BJ (cell line): Measurements from ENCODE around the gene PTPRG. TPM values are rescaled to one million over a fixed set of nuclear protein-coding genes. Genes with fewer than 3 reads are reported as not detected.
A peak's percentile ranks its signal among the peaks of the same experiment; 100 is the strongest.

Experiments
- CTCF ChIA-PET: fragments of 350-600 bp; formaldehyde crosslinking; extraction: SDS; loops from one replicate; lab custom pipeline; 2021; ENCODE audit warnings: antibody characterized with exemption, inconsistent platforms; lab: Yijun Ruan, JAX
- POLR2A ChIA-PET: fragments of 300-600 bp; sonication (Branson Sonifier 250); formaldehyde crosslinking; extraction: SDS; loops from one replicate; lab custom pipeline; 2021; ENCODE audit warnings: antibody characterized with exemption; lab: Charles Lee
- DNase-seq: peaks from one replicate; pipeline ENCODE4 v3.0.0-alpha.2; 2011; ENCODE audit warnings: low read depth
- H3K27me3 ChIP-seq: 2 replicates; pipeline ENCODE4 v1.6.0; 2011; ENCODE audit warnings: low read length; ENCODE audit not compliant: control insufficient read depth, insufficient read depth
- H3K36me3 ChIP-seq: 2 replicates; pipeline ENCODE4 v1.5.1; 2011; ENCODE audit warnings: low read length; ENCODE audit not compliant: control insufficient read depth, insufficient read depth
- H3K4me3 ChIP-seq: 2 replicates; pipeline ENCODE4 v1.5.1; 2011; ENCODE audit warnings: low read depth, mild to moderate bottlenecking, control low read depth, low read length
- polyA plus RNA-seq: library from polyadenylated mRNA; depleted of rRNA; stranded (reverse); fragments of >200 nt; gene quantifications from 2 replicates; pipeline ENCODE4 v1.2.3, GENCODE V29; 2011
- TF ChIP-seq, protein P1 (sequence below): IDR thresholded peaks from 2 replicates; pipeline ENCODE4 v1.5.1; 2011; ENCODE audit warnings: low read depth, mild to moderate bottlenecking, control low read depth, inconsistent platforms, low read length, moderate library complexity; ENCODE audit not compliant: insufficient read depth

The PTPRG gene
- polyA plus RNA-seq, 1 experiment, result 20.8 TPM

DNA sequence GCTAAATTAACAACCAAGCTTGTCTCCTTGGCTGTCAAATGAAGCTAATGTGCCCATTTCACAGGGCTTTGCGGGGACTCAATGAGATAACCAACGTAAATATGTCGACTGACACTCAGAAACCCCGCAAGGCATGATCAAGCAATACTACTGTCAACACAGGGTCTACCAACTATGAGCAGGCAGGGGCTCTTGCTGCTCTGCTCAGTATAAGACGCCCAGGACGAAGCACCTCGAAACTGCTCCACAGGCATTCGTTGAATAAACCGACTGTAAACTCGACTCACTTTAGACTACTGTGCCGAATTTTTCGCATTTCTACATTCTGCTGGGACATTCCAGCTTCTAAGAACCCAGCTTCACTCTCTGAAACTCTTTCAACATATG is 757.0 kb downstream of the PTPRG start:
- ChIA-PET POLR2A (no interaction called here), CTCF (interaction anchor here (0.9 kb wide), 1 partner anchor 14 kb away, joined by 3 read pairs; no protein-coding TSS in a partner anchor)

DNA sequence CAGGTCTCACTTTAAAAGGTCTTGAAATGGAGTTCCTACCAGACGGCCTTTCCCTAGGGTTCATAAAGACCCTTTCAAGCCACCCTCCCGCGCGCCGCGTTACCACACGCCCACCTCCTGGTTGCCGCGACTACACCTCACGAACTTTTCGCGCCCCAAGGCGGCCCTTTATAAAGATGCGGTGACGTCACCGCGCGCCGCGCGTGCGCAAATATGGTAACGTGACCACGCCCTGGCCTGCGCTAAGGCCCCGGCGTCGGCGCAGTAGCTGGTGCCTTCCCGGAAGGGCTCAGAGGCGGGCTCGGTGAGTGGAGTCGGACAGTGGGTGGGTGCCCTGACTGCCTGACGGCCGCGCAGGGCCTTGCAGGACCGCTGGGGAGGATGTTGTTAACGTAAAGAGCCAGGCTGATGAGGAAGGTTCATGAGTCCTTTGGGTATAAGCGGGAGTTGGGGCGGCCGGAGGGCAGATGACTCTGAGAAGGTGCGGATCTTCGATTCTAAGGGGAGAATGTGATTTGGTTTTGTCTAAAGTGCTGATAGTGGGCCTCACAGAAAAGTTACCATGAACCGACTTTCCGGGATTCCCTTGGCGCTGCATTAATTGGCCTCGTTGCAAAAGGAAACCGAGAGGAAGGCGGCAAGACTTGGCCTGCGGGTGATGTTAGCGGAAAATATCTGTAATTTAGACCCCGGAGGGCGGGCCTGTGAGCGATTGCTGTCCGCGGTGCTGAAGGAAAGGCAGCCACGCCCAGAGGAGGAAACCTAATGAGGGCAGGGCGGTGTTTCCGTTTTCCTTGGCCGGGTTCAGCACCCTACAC is 757.6 kb downstream of the PTPRG start:
- no peaks in the 10 kb centered on the region for H3K27me3 ChIP-seq
- ChIA-PET CTCF (interaction anchor here (0.6 to 0.9 kb wide), 2 partner anchors 8 to 13 kb away, joined by 3 read pairs; no protein-coding TSS in a partner anchor), POLR2A (interaction anchor here (0.7 kb wide), 1 partner anchor 20 kb away, joined by 3 read pairs; no protein-coding TSS in a partner anchor)
- peak; percentile 28 for DNase-seq
- peaks cover 3% of the 10 kb centered on the region; the same call in 1 of the 2 replicates for H3K36me3 ChIP-seq
- TF ChIP-seq, protein P1, sequence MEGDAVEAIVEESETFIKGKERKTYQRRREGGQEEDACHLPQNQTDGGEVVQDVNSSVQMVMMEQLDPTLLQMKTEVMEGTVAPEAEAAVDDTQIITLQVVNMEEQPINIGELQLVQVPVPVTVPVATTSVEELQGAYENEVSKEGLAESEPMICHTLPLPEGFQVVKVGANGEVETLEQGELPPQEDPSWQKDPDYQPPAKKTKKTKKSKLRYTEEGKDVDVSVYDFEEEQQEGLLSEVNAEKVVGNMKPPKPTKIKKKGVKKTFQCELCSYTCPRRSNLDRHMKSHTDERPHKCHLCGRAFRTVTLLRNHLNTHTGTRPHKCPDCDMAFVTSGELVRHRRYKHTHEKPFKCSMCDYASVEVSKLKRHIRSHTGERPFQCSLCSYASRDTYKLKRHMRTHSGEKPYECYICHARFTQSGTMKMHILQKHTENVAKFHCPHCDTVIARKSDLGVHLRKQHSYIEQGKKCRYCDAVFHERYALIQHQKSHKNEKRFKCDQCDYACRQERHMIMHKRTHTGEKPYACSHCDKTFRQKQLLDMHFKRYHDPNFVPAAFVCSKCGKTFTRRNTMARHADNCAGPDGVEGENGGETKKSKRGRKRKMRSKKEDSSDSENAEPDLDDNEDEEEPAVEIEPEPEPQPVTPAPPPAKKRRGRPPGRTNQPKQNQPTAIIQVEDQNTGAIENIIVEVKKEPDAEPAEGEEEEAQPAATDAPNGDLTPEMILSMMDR, result no peak
- H3K4me3 ChIP-seq, result peak overlapping the region; percentile 85

More for the DNA sequence above, 757.0 kb downstream of the PTPRG start:
- Histone ChIP-seq H3K36me3 (peaks cover 3% of the 10 kb centered on the region; the same call in 1 of the 2 replicates), H3K27me3 (no peaks in the 10 kb centered on the region), H3K4me3 (peak overlapping the region; percentile 85)
- TF ChIP-seq, protein P1, result no peak
- DNase-seq, result no peak

DNA sequence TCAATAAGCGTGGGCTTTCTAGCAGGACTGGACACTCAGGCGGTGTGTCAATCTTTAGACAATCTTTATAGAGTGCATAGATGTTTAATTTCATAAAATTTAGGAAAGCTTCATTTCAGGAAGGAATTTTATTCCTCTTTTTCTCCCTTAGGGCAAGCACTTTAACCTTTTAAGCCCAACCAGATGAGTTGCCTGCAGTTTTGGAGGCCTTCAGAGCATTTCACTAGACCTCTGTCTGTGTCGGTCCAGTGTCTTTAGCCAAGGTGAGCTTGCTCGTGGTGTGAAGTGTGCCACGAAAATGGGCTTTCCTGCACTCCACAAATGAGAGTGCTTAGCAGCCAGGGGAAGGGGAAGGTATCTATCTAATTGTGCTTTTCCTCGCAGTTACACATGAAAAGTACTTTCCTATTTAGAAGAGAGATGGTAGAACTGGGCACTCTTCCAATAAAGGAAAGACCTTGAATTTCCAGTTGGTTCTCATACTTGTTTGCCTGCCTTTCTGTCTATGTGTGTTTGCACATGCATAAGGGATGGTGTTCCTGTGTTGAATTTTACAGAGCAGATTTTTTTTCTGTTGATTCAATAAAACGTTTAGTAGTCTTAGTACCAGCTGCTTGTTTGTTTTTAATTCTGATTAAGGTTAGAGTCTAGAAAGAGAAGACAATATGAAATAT is 758.3 kb downstream of the PTPRG start:
- ChIA-PET CTCF (interaction anchor here (0.6 kb wide), 3 partner anchors 9 to 943 kb away, joined by 3 to 4 read pairs (median 3); no protein-coding TSS in a partner anchor), POLR2A (no interaction called here)
- TF ChIP-seq, protein P1, result no peak
- Histone ChIP-seq H3K4me3 (peak overlapping the region; percentile 85), H3K27me3 (no peaks in the 10 kb centered on the region), H3K36me3 (peaks cover 3% of the 10 kb centered on the region; the same call in 1 of the 2 replicates)
- DNase-seq, result no peak

DNA sequence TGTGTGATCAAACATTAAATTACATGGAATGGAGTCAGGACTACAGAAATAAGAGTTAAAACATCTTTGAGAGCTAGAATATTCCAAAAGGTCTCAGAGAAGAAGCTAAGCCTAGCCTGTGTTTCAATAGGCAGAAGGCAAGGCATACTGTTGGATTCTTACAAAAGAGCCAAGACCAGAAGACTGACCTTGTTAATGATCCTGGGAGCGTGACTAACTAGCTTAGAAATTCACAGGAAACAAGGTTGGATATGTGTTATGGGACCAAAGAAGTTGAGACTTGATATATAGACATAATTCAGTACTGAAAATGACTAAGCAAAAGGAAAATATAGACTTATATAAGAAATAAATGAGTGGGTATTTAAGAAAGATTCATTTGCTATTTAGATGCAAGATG is 761.9 kb downstream of the PTPRG start:
- POLR2A ChIA-PET, result no interaction called here
- CTCF ChIA-PET, result interaction anchor here (1.8 kb wide), 1 partner anchor 8 kb away, joined by 6 read pairs; no protein-coding TSS in a partner anchor
- no peak for DNase-seq
- Histone ChIP-seq H3K27me3 (no peaks in the 10 kb centered on the region), H3K4me3 (no peak overlapping the region), H3K36me3 (peaks cover 3% of the 10 kb centered on the region; the same call in 1 of the 2 replicates)
- TF ChIP-seq, protein P1, result no peak

DNA sequence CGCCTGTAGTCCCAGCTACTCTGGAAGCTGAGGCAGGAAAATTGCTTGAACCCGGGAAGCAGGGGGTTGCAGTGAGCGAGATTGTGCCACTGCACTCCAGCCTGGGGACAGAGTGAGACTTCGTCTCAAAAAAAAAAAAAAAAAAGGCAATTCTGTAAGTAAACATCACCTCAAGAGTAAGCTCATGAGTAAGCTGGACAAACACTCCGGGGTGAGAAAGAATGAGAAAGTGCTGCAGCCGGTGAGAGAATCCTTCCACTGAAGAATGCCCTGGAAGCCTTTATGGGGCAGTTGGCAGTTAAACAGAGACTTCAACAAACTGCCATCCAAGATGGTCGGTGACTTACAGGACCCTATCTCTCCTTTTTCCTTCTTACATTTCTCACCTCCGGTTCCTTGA is 764.5 kb downstream of the PTPRG start:
- TF ChIP-seq, protein P1, result no peak
- peaks cover 3% of the 10 kb centered on the region; the same call in 1 of the 2 replicates for H3K36me3 ChIP-seq
- ChIA-PET CTCF (interaction anchor here (1.5 kb wide), 1 partner anchor 9 kb away, joined by 3 read pairs; no protein-coding TSS in a partner anchor), POLR2A (no interaction called here)
- DNase-seq, result no peak
- H3K27me3 ChIP-seq, result no peaks in the 10 kb centered on the region
- no peak overlapping the region for H3K4me3 ChIP-seq
